Urothelium cell line (cell line): ENCODE data around the gene CS.
"Not testable (repeated sequence)": the region's sequence is repeated elsewhere in the genome, so short reads cannot be mapped to it uniquely, and the experiment has no call there.

Source experiments
- DNase-seq: peaks from one replicate; pipeline ENCODE4 v3.0.0; 2011; ENCODE audit warnings: low spot score, mixed read lengths
- FAIRE-seq: peaks from 2 replicates; lab custom pipeline; 2011; peaks lifted over from hg19 to GRCh38; lab: Jason Lieb, UNC

CS gene

GRCh38 chr12:56321610-56322009 is 21.5 kb upstream of the CS start:
- FAIRE-seq, DNase-seq: not testable (repeated sequence)

- DNase-seq = no peak
- no peak for FAIRE-seq
Observed at GRCh38 chr12:56321027-56321426, 20.9 kb upstream of the CS start.

- FAIRE-seq (no peak), DNase-seq (no peak)
Observed at GRCh38 chr12:56317675-56318074, 17.5 kb upstream of the CS start.

GRCh38 chr12:56315622-56316473 is 15.7 kb upstream of the CS start, which contains the start of gene CNPY2:
TSS of gene CNPY2 (minus strand) at chr12:56315988. CDS start at chr12:56315217, 771 bp downstream.
- FAIRE-seq (no peak), DNase-seq (peak; percentile 95)

- no peak for DNase-seq
- no peak for FAIRE-seq
Observed at GRCh38 chr12:56315249-56315621, 15.1 kb upstream of the CS start.

GRCh38 chr12:56311003-56311402 is 10.9 kb upstream of the CS start:
- FAIRE-seq = no peak
- DNase-seq = no peak

GRCh38 chr12:56308714-56309113 is 8.6 kb upstream of the CS start:
- FAIRE-seq (no peak), DNase-seq (no peak)

- DNase-seq (no peak), FAIRE-seq (no peak)
Observed at GRCh38 chr12:56307221-56307965, 7.3 kb upstream of the CS start.

GRCh38 chr12:56304872-56305590 is 4.9 kb upstream of the CS start:
- FAIRE-seq (no peak), DNase-seq (no peak)

- no peak for FAIRE-seq
- DNase-seq = no peak
Observed at GRCh38 chr12:56304276-56304675, 4.1 kb upstream of the CS start.

GRCh38 chr12:56300644-56301464 is 724 bp upstream of the CS start:
- DNase-seq (no peak), FAIRE-seq (no peak)

GRCh38 chr12:56299308-56299852 is 750 bp downstream of the CS start:
- DNase-seq = no peak
- no peak for FAIRE-seq

- FAIRE-seq (no peak), DNase-seq (no peak)
Observed at GRCh38 chr12:56298828-56299227, 1.3 kb downstream of the CS start.

- FAIRE-seq (no peak), DNase-seq (no peak)
Observed at GRCh38 chr12:56297400-56297799, 2.7 kb downstream of the CS start.

GRCh38 chr12:56296295-56296694 is 3.8 kb downstream of the CS start:
- no peak for FAIRE-seq
- no peak for DNase-seq

- DNase-seq (no peak), FAIRE-seq (no peak)
Observed at GRCh38 chr12:56293795-56294194, 6.3 kb downstream of the CS start.

- FAIRE-seq (no peak), DNase-seq (no peak)
Observed at GRCh38 chr12:56288705-56289387, 11.3 kb downstream of the CS start.

GRCh38 chr12:56286044-56286830 is 13.9 kb downstream of the CS start:
- DNase-seq = no peak
- no peak for FAIRE-seq

GRCh38 chr12:56284263-56284662 is 15.9 kb downstream of the CS start:
- not testable (repeated sequence) for FAIRE-seq, DNase-seq
